Brain pericyte (primary cell): ENCODE data around the gene PIK3R5.
"Not testable (repeated sequence)": the region's sequence is repeated elsewhere in the genome, so short reads cannot be mapped to it uniquely, and the experiment has no call there.

ENCODE experiments used
- DNase-seq: peaks from one replicate; pipeline ENCODE4 v3.0.0-alpha.2; 2012; ENCODE audit warnings: low read depth, low spot score

Gene PIK3R5

DNA sequence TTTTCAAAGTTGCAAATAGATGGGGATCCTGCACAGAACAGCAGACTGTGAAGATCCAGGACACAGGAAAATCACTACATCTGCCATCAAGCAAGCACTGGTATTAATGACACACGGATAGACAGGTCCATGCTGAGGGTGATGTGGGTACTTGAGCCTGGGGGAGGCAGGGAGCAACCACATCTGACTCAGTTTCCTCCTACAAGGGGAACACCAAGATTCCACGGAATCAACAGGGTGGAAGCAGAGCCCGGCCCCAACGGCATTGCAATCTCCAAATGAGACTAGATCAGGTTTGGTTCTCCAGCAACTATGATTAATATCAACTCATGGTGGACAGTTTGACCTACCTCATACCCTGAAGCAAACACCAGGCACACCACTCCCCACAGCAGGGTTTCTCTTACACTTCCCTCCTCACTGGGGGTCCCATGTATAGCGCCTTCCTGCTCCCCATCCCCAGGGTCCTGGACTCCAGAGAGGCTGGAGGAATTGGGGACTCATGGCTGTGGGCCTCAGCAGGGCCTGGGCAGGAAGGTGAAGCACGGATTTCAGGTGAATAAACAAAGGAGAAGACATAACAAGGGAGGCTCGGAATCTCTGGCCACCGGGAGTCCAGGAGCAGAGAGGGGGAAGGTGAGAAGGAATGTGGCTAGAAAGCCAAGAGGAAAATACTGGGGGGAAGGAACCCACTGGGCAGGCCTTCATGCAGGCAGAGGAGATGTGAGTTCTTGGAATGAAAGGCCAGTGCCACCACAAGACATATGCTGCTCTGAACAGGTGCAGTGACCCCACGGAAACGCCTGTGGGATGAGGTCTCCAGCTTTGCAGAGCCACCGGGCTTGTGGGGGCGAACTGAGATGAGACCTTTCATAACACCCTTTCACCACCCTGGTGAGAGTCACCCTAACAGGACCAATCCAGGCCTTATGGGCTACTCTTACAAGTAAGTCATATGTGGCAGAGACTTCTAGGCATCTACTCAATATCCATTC lies 68.6 kb downstream of the PIK3R5 start:
- DNase-seq: no peak

DNA sequence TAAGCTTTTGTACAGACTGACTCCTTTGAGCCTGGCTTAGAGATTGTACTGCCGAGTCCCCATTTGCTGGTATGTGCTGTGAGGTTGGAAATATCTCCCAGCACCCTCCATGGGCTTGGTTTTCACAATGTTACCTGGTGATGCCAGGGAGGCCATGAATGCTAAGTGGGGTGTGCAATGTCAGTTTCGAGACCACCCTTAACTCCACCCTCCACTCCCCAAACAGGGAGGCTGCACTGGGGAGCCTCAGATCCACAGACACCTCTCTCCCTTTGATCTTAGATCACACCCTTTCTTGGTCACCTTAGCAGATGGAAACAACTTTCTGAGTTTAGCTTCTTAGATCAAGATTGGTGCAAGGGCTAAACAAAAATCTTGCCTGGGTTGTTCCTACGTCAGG lies 69.4 kb downstream of the PIK3R5 start:
- DNase-seq: no peak

DNA sequence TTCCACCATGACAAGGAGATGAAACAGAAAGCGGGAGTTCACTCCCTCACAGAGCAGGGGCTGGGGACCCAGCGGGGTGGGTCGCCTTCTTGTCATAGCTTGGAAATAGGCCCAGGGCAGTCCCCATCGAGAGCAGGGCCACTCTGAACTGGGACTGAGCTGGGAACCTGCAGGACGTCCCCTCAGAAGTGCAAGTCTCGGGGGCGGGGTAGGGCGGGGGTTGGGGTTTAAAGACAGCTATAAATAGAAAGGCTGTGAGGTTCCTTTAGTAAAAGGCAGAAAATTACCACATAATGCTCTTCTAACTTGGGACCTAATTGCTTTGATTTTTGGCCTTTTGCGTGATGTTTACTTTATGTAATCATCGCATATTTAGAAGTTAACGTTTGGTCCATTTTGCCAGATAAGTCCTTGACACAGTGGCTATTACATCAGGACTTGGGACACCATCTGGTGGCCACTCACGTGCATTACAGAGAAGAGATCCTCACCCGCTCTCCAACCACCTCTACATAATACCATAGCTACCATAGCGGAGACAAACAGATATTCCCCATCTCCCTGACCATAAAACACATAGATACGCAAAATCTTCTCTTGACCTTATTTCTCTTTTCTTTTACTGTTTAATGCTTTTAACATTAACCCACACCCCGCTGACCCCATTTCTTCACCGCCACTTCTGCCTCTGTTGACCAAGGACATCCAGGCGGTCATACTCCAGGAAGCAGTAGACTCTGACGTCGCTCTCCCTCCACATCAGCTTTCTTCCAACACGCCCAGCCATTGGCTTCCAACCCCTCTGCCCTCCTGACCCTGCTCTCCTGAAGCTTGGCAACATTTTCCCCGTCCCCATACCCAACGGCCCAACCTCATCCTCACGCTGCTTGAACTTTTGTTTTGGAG lies 70.6 kb downstream of the PIK3R5 start:
- no peak for DNase-seq

GRCh38 chr17:8894202-8894671 lies 71.3 kb downstream of the PIK3R5 start:
- DNase-seq: no peak

DNA sequence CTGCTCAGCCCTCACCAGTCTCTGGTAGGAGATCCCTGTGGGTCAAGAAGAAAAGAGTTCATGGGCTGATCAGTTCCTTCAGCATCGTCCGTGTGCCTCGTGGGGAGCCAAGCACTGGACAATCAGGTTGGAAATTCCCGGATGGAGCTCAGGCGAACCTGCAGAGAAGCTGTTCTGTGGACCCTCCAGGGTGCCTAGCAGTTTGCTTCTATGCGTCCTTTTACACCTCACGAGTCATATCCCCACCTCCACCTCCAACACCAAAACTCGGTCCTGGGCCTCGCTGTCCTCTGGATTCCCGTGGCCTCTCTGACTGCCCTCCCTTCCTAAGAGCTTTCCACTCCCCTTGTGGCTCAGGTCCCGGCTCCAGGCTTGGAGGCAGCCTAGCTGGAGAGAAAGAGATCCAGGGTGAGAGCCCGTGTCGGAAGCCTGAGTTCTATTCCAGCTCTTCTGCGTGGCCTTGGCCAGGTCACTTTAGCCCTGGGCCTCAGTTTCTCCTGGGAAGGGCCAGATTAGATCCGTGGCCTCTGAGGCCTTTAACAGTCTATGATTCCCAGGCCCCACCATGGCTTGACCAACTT lies 71.8 kb downstream of the PIK3R5 start:
- DNase-seq: no peak

- no peak for DNase-seq
These were observed 72.4 kb downstream of the PIK3R5 start for GRCh38 chr17:8893059-8893458.

GRCh38 chr17:8892338-8892690 lies 73.2 kb downstream of the PIK3R5 start:
- DNase-seq: no peak

- no peak for DNase-seq
These were observed 74.8 kb downstream of the PIK3R5 start for GRCh38 chr17:8890671-8891070.

GRCh38 chr17:8889458-8890210 lies 75.9 kb downstream of the PIK3R5 start:
- no peak for DNase-seq

- DNase-seq: no peak
These were observed 76.7 kb downstream of the PIK3R5 start for GRCh38 chr17:8888704-8889302.

DNA sequence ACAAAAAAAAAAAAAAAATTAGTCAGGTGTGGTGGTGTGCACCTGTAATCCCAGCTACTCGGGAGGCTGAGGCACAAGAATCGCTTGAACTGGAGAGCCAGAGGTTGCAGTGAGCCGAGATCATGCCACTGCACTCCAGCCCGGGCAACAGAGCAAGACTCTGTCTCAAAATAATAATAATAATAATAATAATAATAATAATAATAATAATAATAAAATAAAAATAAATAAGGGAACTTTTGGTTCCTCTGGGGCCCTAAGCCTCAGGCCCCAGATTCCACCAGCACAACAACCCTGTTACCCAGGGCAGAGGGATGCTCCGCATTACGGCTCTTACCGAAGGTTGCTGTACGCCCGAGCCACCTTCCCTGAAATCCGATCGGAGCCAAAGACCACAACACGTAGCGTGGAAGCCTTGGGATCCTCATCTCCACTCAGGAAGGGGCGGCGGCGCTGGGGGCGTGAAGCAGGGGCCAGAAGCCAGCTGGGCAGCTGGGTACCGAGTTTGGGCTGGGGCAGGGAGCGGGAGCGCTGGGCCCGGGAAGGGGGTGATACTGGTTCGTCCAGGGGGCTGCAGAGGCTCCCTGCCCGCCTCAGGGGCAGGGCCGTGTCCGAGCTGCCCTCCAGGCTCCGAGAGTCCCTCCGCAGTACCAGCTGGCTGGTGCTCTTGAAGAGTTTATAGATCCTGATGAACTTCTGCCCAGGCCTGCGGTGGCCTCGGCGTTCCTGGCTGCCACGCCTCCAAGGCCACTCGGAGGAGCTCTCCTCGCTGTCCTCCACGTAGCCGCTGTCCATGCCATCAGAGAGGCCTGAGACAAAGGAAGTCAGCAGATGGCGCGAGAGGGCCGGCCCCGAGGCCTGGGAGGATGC lies 77.4 kb downstream of the PIK3R5 start:
- no peak for DNase-seq

- no peak for DNase-seq
These were observed 78.2 kb downstream of the PIK3R5 start for GRCh38 chr17:8887301-8887700.

- no peak for DNase-seq
These were observed 79.4 kb downstream of the PIK3R5 start for GRCh38 chr17:8885967-8886684.

DNA sequence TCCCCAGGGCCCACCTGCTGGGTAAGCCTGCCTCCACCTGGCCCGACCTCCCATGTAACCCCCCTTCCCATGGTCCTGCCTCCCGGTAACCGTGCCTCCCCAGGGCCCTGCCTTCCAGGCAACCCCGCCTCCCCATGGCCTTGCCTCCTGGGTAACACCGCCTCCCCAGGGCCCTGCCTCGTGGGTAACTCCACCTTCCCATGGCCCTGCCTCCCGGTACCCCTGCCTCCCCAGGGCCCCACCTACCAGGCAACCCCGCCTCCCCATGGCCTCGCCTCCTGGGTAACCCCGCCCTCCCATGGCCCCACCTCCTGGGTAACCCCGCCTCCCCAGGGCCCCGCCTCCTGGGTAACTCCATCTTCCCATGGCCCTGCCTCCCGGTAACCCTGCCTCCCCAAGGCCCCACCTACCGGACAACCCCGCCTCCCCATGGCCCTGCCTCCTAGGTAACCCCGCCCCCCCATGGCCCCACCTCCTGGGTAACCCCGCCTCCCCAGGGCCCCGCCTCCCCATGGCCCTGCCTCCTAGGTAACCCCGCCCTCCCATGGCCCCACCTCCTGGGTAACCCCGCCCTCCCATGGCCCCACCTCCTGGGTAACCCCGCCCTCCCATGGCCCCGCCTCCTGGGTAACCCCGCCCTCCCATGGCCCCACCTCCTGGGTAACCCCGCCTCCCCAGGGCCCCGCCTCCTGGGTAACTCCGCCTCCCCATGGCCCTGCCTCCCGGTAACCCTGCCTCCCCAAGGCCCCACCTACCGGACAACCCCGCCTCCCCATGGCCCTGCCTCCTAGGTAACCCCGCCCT lies 80.1 kb downstream of the PIK3R5 start:
- not testable (repeated sequence) for DNase-seq

- no peak for DNase-seq
These were observed 81.0 kb downstream of the PIK3R5 start for GRCh38 chr17:8884336-8884990.

DNA sequence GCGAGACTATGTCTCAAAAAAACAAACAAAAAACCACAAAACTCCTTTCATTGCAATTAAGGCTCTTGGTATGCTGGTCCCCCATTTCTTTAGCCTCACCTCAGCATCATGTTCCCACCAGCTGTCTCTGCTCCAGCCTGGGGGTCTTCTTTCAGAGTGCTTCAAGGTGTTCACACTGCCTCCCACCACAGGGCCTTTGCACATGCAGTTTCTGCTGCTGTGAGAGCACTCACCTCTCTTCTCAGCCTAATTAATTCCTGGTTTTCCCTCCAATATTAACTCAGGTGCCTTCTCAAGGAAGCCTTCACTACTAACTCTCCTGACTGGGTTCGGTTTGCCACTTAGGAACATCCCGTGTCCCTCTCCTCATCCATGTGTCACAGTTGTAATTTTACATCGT lies 82.2 kb downstream of the PIK3R5 start:
- DNase-seq: no peak

GRCh38 chr17:8881606-8882005 lies 83.9 kb downstream of the PIK3R5 start:
- DNase-seq: no peak

DNA sequence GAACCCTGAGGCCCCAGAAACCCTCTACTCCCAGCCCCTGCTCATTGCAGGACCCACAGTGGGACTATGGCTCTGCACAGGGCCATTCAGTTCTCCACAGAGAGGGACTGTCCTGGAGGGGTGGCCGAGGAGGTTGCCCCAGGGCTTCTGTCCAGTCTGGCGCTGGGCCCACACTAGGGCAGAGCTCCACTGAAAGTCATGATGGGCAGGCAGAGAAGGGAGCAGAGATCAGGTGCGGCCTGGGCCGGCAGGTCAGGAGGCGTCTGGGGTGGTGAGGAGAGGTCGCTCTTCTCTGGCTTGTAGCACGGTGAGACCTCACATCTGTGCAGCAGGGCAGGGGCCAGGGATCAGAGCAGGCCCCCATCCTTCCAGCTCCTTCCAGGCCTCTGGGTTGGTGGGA lies 85.0 kb downstream of the PIK3R5 start:
- no peak for DNase-seq
